ENCODE measurements around the gene MAP3K14.

DNA sequence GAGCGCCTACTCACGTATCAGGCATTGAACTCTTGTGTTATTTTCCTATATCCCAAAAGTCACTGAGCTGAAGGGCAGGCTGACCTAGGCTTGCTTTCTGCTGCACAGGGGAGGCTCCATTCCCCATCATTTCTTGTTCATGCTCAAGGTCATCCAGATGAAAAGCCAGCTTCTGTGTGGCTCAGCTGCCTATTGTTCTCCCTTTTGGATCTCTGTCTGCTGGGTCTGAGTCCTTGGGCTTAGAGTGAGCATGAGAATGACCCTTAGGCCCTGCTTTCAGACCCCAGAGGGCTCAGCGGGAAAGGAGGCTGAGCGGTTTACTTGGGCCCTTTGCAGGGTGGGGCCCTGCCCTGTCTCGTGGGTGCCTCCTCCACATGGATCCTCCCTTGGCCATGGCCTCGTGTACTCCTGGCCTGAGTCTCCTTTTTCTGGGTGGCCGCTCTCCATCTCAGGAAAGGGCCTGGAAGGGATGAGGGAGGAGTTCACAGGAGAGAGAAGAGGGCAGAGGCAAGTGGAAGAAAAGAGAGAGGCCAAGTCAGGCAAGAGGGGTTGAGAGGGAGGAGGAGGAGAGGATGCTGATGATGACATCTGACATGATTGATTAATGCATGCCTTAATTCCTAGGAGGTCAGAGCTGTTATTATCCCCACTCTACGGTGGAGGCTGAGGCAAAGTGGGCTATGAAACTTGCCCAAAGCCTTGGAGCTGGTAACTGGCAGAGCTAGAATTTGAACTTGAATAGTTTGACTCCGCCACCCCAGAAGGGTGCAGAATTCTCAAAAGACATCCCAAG is 19.8 kb upstream of the MAP3K14 start:
- TF ChIP-seq, protein P1, sequence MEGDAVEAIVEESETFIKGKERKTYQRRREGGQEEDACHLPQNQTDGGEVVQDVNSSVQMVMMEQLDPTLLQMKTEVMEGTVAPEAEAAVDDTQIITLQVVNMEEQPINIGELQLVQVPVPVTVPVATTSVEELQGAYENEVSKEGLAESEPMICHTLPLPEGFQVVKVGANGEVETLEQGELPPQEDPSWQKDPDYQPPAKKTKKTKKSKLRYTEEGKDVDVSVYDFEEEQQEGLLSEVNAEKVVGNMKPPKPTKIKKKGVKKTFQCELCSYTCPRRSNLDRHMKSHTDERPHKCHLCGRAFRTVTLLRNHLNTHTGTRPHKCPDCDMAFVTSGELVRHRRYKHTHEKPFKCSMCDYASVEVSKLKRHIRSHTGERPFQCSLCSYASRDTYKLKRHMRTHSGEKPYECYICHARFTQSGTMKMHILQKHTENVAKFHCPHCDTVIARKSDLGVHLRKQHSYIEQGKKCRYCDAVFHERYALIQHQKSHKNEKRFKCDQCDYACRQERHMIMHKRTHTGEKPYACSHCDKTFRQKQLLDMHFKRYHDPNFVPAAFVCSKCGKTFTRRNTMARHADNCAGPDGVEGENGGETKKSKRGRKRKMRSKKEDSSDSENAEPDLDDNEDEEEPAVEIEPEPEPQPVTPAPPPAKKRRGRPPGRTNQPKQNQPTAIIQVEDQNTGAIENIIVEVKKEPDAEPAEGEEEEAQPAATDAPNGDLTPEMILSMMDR (IDR thresholded peaks at IDR 0.05): no peak
- TF ChIP-seq POLR2A (IDR thresholded peaks at IDR 0.05): no peak
